ENCODE measurements around the gene NT5DC4. TPM values are rescaled to one million over a fixed set of nuclear protein-coding genes. Genes with fewer than 3 reads are reported as not detected.

NT5DC4 gene
- total and polyA plus RNA-seq, 12 donors, result 0.22 to 0.56 (median 0.24) TPM; not detected in 9

DNA sequence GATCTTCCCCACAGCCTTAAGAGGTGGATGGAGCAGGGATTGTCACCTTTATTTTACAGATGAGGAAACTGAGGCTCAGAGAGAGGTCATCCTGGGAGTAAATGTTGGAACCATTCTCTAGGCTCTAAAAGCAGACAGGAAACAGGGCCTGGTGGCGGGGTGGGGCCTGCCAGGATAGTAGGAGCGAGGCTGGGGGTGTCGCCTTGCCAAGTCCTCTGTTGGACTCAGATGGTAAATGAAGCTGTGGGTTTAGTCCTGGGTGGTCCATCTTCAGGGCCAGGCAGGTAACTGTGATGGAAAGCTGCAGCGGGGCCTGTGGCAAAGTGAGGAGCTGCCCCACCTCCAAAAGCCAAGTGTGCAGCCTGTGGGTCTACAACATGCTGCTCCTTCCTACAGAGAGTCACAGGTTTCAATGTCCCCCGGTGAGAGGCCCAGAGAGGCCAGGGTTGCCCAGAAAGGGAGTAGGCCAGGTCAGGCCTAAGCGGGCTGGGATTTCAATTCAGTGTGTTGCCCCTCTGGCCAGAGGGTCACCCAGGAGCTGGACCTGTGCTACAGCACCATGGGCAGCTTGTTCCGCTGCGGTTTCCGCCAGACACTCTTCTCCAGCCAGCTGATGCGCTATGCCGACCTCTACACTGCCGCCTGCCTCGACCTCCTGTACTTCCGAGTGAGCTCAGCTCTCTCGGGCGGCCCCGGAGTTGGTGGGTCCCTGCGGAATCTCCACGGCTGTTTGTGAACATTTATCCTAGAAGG, 6.6 kb downstream of the NT5DC4 start:
- Histone ChIP-seq H3K36me3 (replicated peaks in 1 of 2) (no peaks in the 10 kb centered on the region), H3K27me3 (no peaks in the 10 kb centered on the region), H3K27ac (no peak overlapping the region), H3K4me1 (replicated peaks in 1 of 2) (peaks cover 0 to 4% of the 10 kb centered on the region in 2 donors), H3K4me3 (no peak overlapping the region), H3K9me3 (replicated peaks in 1 of 3) (no peaks in the 10 kb centered on the region)
- intact Hi-C loops (cut with DNase I), result loop anchor here (2.0 to 10.0 kb wide), 4 partner anchors 35 to 127 kb away; no protein-coding TSS in a partner anchor
- 75 to 89% (median 81%) methylated on average over 12 to 19 of the region's 19 CpGs for WGBS, 4 donors
- TF ChIP-seq POLR2A (IDR thresholded peaks at IDR 0.05), result no peak
- TF ChIP-seq, protein P1, sequence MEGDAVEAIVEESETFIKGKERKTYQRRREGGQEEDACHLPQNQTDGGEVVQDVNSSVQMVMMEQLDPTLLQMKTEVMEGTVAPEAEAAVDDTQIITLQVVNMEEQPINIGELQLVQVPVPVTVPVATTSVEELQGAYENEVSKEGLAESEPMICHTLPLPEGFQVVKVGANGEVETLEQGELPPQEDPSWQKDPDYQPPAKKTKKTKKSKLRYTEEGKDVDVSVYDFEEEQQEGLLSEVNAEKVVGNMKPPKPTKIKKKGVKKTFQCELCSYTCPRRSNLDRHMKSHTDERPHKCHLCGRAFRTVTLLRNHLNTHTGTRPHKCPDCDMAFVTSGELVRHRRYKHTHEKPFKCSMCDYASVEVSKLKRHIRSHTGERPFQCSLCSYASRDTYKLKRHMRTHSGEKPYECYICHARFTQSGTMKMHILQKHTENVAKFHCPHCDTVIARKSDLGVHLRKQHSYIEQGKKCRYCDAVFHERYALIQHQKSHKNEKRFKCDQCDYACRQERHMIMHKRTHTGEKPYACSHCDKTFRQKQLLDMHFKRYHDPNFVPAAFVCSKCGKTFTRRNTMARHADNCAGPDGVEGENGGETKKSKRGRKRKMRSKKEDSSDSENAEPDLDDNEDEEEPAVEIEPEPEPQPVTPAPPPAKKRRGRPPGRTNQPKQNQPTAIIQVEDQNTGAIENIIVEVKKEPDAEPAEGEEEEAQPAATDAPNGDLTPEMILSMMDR (IDR thresholded peaks at IDR 0.05), result no peak
- peak in 1 of 7 donors; percentile 48 for DNase-seq

DNA sequence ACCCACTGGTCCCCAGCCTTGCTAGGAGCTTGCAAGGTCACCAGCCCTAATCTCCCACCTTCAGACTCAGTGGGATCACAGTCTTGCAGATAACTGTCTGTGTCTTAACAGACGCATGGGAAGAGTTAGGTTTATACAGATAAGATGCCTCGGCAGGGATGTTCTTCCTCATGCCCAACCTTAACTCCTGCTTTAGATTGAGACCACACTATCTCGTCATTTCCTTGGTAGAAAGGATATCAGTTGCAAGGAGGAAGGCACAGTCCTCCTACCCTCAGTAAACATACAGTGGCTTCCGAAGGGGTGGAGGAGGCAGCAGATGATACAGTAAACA, 7.2 kb downstream of the NT5DC4 start:
- Histone ChIP-seq H3K9me3 (replicated peaks in 1 of 3) (no peaks in the 10 kb centered on the region), H3K27ac (no peak overlapping the region), H3K4me3 (no peak overlapping the region), H3K4me1 (replicated peaks in 1 of 2) (peaks cover 0 to 4% of the 10 kb centered on the region in 2 donors), H3K36me3 (replicated peaks in 1 of 2) (no peaks in the 10 kb centered on the region), H3K27me3 (no peaks in the 10 kb centered on the region)
- intact Hi-C loops (cut with DNase I), result loop anchor here (5.0 to 10.0 kb wide), 3 partner anchors 36 to 103 kb away; no protein-coding TSS in a partner anchor
- WGBS, 4 donors, result 51 to 64% (median 60%) methylated on average over 4 of the region's 4 CpGs
- TF ChIP-seq, protein P1 (IDR thresholded peaks at IDR 0.05), result no peak
- no peak for TF ChIP-seq POLR2A (IDR thresholded peaks at IDR 0.05)
- DNase-seq, result no peak

DNA sequence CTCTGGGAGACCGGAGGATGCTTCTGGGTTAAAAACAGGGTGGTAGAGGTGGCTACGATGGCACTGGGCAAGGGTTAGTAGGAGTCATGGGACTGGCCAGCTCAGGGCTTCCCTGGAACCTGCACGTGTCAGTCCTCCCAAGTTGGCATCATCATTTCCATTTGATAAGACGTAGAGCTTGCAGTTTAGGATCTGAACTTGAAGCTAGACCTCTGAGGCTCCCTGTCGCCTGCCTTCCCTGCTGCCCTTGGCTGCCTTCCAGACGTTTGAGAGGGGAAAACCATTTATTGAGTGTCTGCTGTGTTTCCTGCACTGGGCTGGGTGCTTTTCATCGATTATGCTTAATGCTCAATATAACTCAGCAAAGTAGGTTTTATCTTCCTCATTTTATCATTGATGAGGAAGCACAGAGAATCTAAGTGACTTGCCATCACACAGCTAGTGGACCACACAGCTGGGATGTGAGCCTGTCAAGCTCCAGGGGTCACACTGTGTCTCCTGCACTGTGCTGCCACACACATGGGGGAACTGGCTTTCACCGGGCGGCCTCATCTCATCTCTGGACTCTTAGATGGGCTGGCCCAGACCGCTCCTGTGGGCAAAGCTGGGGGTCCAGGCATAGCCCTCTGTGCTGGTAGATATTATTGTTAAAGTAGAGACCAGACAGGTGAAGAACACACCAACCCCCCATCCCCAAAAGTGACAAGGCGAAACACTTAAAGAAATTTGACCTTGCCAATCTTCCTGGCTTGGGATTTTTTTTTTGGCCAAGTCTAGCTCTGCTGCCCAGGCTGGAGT, 7.8 kb downstream of the NT5DC4 start:
- no peaks in the 10 kb centered on the region for H3K36me3 ChIP-seq (replicated peaks in 1 of 2)
- H3K27me3 ChIP-seq, result no peaks in the 10 kb centered on the region
- 35 to 53% (median 43%) methylated on average over 6 to 11 of the region's 11 CpGs for whole genome bisulfite sequencing, 4 donors
- no peaks in the 10 kb centered on the region for H3K9me3 ChIP-seq (replicated peaks in 1 of 3)
- TF ChIP-seq, protein P1 (IDR thresholded peaks at IDR 0.05), result no peak
- no peak for TF ChIP-seq POLR2A (IDR thresholded peaks at IDR 0.05)
- peaks cover 0 to 4% of the 10 kb centered on the region in 2 donors for H3K4me1 ChIP-seq (replicated peaks in 1 of 2)
- no peak overlapping the region for H3K27ac ChIP-seq
- DNase-seq, result peak in 1 of 7 donors; percentile 45
- no peak overlapping the region for H3K4me3 ChIP-seq
- intact Hi-C loops (cut with DNase I), result loop anchor here (5.0 to 10.0 kb wide), 3 partner anchors 36 to 104 kb away; no protein-coding TSS in a partner anchor

DNA sequence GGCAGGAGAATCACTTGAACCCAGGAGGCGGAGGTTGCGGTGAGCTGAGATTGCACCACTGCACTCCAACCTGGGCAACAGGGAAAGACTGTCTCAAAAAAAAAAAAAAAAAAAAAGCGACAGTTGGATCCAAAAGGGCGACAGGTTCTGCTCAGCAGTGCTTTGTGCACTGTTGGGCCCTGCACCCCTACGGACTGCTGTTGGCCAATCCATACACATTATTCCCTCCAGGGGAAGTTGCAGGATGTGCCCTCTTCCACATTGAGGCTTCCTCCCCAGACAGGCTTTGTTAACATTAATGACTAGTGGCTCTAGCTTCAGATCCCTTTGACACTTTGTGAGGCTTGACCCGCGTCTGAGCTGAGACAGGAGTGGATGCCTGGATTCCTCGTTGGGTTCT, 9.4 kb downstream of the NT5DC4 start:
- Histone ChIP-seq H3K4me3 (no peak overlapping the region), H3K27ac (no peak overlapping the region), H3K36me3 (replicated peaks in 1 of 2) (no peaks in the 10 kb centered on the region), H3K4me1 (replicated peaks in 1 of 2) (peaks cover 0 to 4% of the 10 kb centered on the region in 2 donors), H3K27me3 (no peaks in the 10 kb centered on the region), H3K9me3 (replicated peaks in 1 of 3) (no peaks in the 10 kb centered on the region)
- WGBS, 4 donors, result 75 to 84% (median 79%) methylated on average over 8 of the region's 8 CpGs
- TF ChIP-seq, protein P1 (IDR thresholded peaks at IDR 0.05), result no peak
- no peak for TF ChIP-seq POLR2A (IDR thresholded peaks at IDR 0.05)
- peak in 1 of 7 donors; percentile 27 for DNase-seq
- intact Hi-C loops (cut with DNase I), result no loop called here
